Measurements from ENCODE around the gene LRFN4. TPM values are rescaled to one million over a fixed set of nuclear protein-coding genes. Genes with fewer than 3 reads are reported as not detected.
A peak's percentile ranks its signal among the peaks of the same experiment; 100 is the strongest.

LRFN4 gene
- total RNA-seq, 1 experiment from 2014 or later, result 66.7 TPM

DNA sequence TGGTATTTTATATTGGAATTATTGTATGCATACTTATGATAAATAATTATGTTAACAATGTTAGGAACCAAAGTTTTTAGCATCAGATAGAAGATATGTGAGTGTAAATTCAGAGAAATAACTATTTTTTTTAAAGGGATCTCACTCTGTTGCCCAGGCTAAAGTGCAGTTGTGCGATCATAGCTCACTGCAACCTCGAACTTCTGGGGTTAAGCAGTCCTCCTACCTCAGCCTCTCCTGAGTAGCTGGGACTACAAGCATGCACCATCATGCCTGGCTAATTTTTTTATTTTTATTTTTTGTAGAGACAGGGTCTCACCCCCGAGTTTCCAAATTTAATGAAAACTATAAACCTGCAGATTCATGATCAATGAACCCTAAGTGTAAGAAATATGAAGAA lies 47.3 kb upstream of the LRFN4 start:
- H3K23ac ChIP-seq (ENCODE audit: insufficient read length, low read depth, low read length), result no peak overlapping the region
- no peak overlapping the region for H2BK5ac ChIP-seq (ENCODE audit: insufficient read length, low read length)
- peaks cover 2 to 4% of the 10 kb centered on the region in 2 experiments; a peak in 3 of 5 replicates for H3K9me3 Mint-ChIP-seq
- no peaks in the 10 kb centered on the region for H4K20me1 ChIP-seq (ENCODE audit: control insufficient read depth, insufficient read depth, insufficient read length)
- H3K23me2 ChIP-seq (ENCODE audit: insufficient read length, low read depth, low read length, poor library complexity, severe bottlenecking), result no peaks in the 10 kb centered on the region
- no peak overlapping the region for H2BK120ac ChIP-seq (ENCODE audit: low read depth, low read length, poor library complexity, severe bottlenecking)
- H3K4me3 Mint-ChIP-seq, result no peak overlapping the region
- no peak overlapping the region for H3K4ac ChIP-seq (ENCODE audit: low read depth, low read length)
- no peaks in the 10 kb centered on the region for H3K9me3 ChIP-seq (ENCODE audit: control insufficient read depth, low read depth, low read length)
- H4K5ac ChIP-seq (ENCODE audit: insufficient read length, low read depth, low read length), result no peak overlapping the region
- H2BK20ac ChIP-seq (ENCODE audit: low read depth, low read length, poor library complexity, severe bottlenecking), result no peak overlapping the region
- TF ChIP-seq, protein P1, sequence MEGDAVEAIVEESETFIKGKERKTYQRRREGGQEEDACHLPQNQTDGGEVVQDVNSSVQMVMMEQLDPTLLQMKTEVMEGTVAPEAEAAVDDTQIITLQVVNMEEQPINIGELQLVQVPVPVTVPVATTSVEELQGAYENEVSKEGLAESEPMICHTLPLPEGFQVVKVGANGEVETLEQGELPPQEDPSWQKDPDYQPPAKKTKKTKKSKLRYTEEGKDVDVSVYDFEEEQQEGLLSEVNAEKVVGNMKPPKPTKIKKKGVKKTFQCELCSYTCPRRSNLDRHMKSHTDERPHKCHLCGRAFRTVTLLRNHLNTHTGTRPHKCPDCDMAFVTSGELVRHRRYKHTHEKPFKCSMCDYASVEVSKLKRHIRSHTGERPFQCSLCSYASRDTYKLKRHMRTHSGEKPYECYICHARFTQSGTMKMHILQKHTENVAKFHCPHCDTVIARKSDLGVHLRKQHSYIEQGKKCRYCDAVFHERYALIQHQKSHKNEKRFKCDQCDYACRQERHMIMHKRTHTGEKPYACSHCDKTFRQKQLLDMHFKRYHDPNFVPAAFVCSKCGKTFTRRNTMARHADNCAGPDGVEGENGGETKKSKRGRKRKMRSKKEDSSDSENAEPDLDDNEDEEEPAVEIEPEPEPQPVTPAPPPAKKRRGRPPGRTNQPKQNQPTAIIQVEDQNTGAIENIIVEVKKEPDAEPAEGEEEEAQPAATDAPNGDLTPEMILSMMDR (conservative IDR thresholded peaks at IDR 0.05), result no peak
- no peak overlapping the region for H3K9ac ChIP-seq (ENCODE audit: extremely low read depth, insufficient read length, low read length)
- no peak overlapping the region for H2BK15ac ChIP-seq (ENCODE audit: low read depth, low read length)
- H3K27me3 Mint-ChIP-seq (ENCODE audit: low read depth), result no peaks in the 10 kb centered on the region
- no peak overlapping the region for H3K27ac ChIP-seq (ENCODE audit: insufficient read length, low read depth, low read length)
- no CpG with 5 or more reads among the region's 3 CpGs for WGBS (ENCODE audit: extremely low coverage, insufficient read length, low lambda C conversion rate)
- H4K8ac ChIP-seq (replicated peaks; ENCODE audit: insufficient read length, low read depth, low read length), result no peak overlapping the region
- H2AK5ac ChIP-seq (ENCODE audit: insufficient read length, low read length), result no peak overlapping the region
- H3K56ac ChIP-seq (ENCODE audit: insufficient read length, low read depth, low read length), result no peak overlapping the region
- no peak overlapping the region for H3K18ac ChIP-seq (ENCODE audit: insufficient read length, low read depth, low read length)
- DNase-seq, result no peak
- H3K79me1 ChIP-seq (ENCODE audit: insufficient read depth, low read depth, low read length, poor library complexity, severe bottlenecking), result no peaks in the 10 kb centered on the region
- no peak overlapping the region for H3T11ph ChIP-seq (ENCODE audit: low read length)
- peaks cover 37 to 44% of the 10 kb centered on the region in 2 experiments for H3K4me1 Mint-ChIP-seq
- no peak overlapping the region for H2AFZ ChIP-seq (ENCODE audit: low read length)
- H3K4me1 ChIP-seq (ENCODE audit: insufficient read depth, low read length), result peaks cover 4% of the 10 kb centered on the region; the same call in 1 of the 2 replicates
- no peak overlapping the region for H4K91ac ChIP-seq (ENCODE audit: insufficient read length, low read depth, low read length)
- no peaks in the 10 kb centered on the region for H3K27me3 ChIP-seq (ENCODE audit: insufficient read depth, low read length)
- no peaks in the 10 kb centered on the region for H3K79me2 ChIP-seq (ENCODE audit: insufficient read depth, low read length)
- H2BK12ac ChIP-seq (ENCODE audit: insufficient read length, low read depth, low read length), result no peak overlapping the region
- no peak overlapping the region for H3K14ac ChIP-seq (ENCODE audit: insufficient read depth, low read length)
- H3K36me3 Mint-ChIP-seq (ENCODE audit: insufficient read depth in 1 of 3, low read depth in 3 of 3), result peaks cover 2 to 56% (median 36%) of the 10 kb centered on the region in 3 experiments; a peak in 5 of 7 replicates
- no peak overlapping the region for H3K4me2 ChIP-seq (ENCODE audit: insufficient read depth, insufficient read length, low read length)
- H3K27ac Mint-ChIP-seq, result peak overlapping the region in 2 of 3 experiments; percentile 82 to 96; a peak in 3 of 7 replicates

All from H9 (cell line).